ENCODE measurements around the gene CYTH3. TPM values are rescaled to one million over a fixed set of nuclear protein-coding genes. Genes with fewer than 3 reads are reported as not detected.

The CYTH3 gene
- total RNA-seq, 1 experiment from 2014 or later, result 16.7 TPM

- DNase-seq (ENCODE audit: low read depth, low spot score) (no peak), ATAC-seq (no peak)
- TF ChIP-seq CEBPB (IDR thresholded peaks at IDR 0.05; ENCODE audit: low read depth) (no peak), FOSL1 (IDR thresholded peaks at IDR 0.05; ENCODE audit: low read depth) (no peak), JUND (IDR thresholded peaks at IDR 0.05) (no peak), YY1 (IDR thresholded peaks at IDR 0.05; ENCODE audit: extremely low read depth, insufficient replicate concordance, low read depth, low read length) (no peak), SIN3A (IDR thresholded peaks at IDR 0.05; ENCODE audit: low read depth) (no peak)
- no peaks in the 10 kb centered on the region for H4K20me1 ChIP-seq (ENCODE audit: insufficient read depth)
- intact Hi-C loops (cut with micrococcal nuclease), result no loop called here
- no peak overlapping the region for H2AFZ ChIP-seq (ENCODE audit: low read depth, low read length, poor library complexity, severe bottlenecking)
- no peaks in the 10 kb centered on the region for H3K4me1 ChIP-seq (ENCODE audit: control insufficient read depth in 1 of 2, insufficient read depth in 2 of 2, low read length in 2 of 2)
- ChIA-PET POLR2A (no interaction called here), RAD21 (ENCODE audit: low non-redundant PET in 1 of 2, low total read pairs in 2 of 2, uncharacterized antibody in 2 of 2, unreplicated experiment in 2 of 2) (no interaction called here), CTCF (no interaction called here)
- H3K79me2 ChIP-seq (ENCODE audit: insufficient read depth, low read length), result no peaks in the 10 kb centered on the region
- no peaks in the 10 kb centered on the region for H3K9me2 ChIP-seq (ENCODE audit: insufficient read depth)
- H3K4me2 ChIP-seq (ENCODE audit: low read length), result no peak overlapping the region
- no TSS peak for BruUV-seq (replicated peaks)
- no peaks in the 10 kb centered on the region for H3K27me3 ChIP-seq (ENCODE audit: insufficient read depth, low read length)
- H3K9ac ChIP-seq (ENCODE audit: low read length), result no peak overlapping the region
- no peaks in the 10 kb centered on the region for H3K9me3 ChIP-seq (ENCODE audit: control insufficient read depth in 1 of 2, insufficient read depth in 1 of 2, low read depth in 1 of 2, low read length in 2 of 2)
- H3K36me3 ChIP-seq (ENCODE audit: control insufficient read depth in 1 of 2, insufficient read depth in 2 of 2, low read length in 2 of 2), result peaks cover 0 to 2% of the 10 kb centered on the region in 2 experiments; a peak in 2 of 4 replicates
- H3K27ac ChIP-seq (ENCODE audit: low read depth, low read length), result no peak overlapping the region
- no peak overlapping the region for H3K4me3 ChIP-seq (replicated peaks in 1 of 2; ENCODE audit: low read depth in 1 of 2, low read length in 2 of 2)
Measured at GRCh38 chr7:6168477-6168868, 104.0 kb downstream of the CYTH3 start.

- BruUV-seq (replicated peaks), result no TSS peak
- intact Hi-C loops (cut with micrococcal nuclease), result no loop called here
- POLR2A ChIA-PET, result no interaction called here
- Histone ChIP-seq H3K27ac (ENCODE audit: low read depth, low read length) (no peak overlapping the region), H3K9me2 (ENCODE audit: insufficient read depth) (no peaks in the 10 kb centered on the region), H3K36me3 (ENCODE audit: control insufficient read depth in 1 of 2, insufficient read depth in 2 of 2, low read length in 2 of 2) (peaks cover 0 to 2% of the 10 kb centered on the region in 2 experiments; a peak in 2 of 4 replicates), H3K9me3 (ENCODE audit: control insufficient read depth in 1 of 2, insufficient read depth in 1 of 2, low read depth in 1 of 2, low read length in 2 of 2) (no peaks in the 10 kb centered on the region), H3K4me2 (ENCODE audit: low read length) (no peak overlapping the region), H3K27me3 (ENCODE audit: insufficient read depth, low read length) (no peaks in the 10 kb centered on the region), H3K79me2 (ENCODE audit: insufficient read depth, low read length) (no peaks in the 10 kb centered on the region), H4K20me1 (ENCODE audit: insufficient read depth) (no peaks in the 10 kb centered on the region), H3K4me3 (replicated peaks in 1 of 2; ENCODE audit: low read depth in 1 of 2, low read length in 2 of 2) (no peak overlapping the region), H2AFZ (ENCODE audit: low read depth, low read length, poor library complexity, severe bottlenecking) (no peak overlapping the region), H3K4me1 (ENCODE audit: control insufficient read depth in 1 of 2, insufficient read depth in 2 of 2, low read length in 2 of 2) (no peaks in the 10 kb centered on the region), H3K9ac (ENCODE audit: low read length) (no peak overlapping the region)
- CTCF ChIA-PET, result interaction anchor here (0.5 kb wide), 1 partner anchor 264 kb away, joined by 4 read pairs; no protein-coding TSS in a partner anchor
- no peak for TF ChIP-seq CBX3 (IDR thresholded peaks at IDR 0.05; ENCODE audit: low read depth)
- TF ChIP-seq FOSL1 (IDR thresholded peaks at IDR 0.05; ENCODE audit: low read depth), result no peak
- no peak for TF ChIP-seq SP1 (IDR thresholded peaks at IDR 0.05; ENCODE audit: low read depth)
- no peak for TF ChIP-seq JUND (IDR thresholded peaks at IDR 0.05)
- no peak for TF ChIP-seq ELF1 (IDR thresholded peaks at IDR 0.05; ENCODE audit: borderline replicate concordance, low read depth)
- no peak for DNase-seq (ENCODE audit: low read depth, low spot score)
- no peak for ATAC-seq
- RAD21 ChIA-PET (ENCODE audit: low non-redundant PET in 1 of 2, low total read pairs in 2 of 2, uncharacterized antibody in 2 of 2, unreplicated experiment in 2 of 2), result no interaction called here
Measured at GRCh38 chr7:6167587-6168476, 104.6 kb downstream of the CYTH3 start.
